Breast epithelium (tissue), 4 donors: Measurements from ENCODE around the gene CCT3. TPM values are rescaled to one million over a fixed set of nuclear protein-coding genes. Genes with fewer than 3 reads are reported as not detected.

Experiments
- DNase-seq, 2 donors: peaks; one replicate each; pipeline ENCODE4 v3.0.0-alpha.2; 2019; ENCODE audit warnings: low spot score in 2 of 2
- H3K27ac ChIP-seq, 2 donors: fragments of 200-600 bp; sonication (generic) in 1 of 2; one replicate each; pipeline ENCODE4 v1.5.1; 2016 to 2019; ENCODE audit warnings: mild to moderate bottlenecking in 1 of 2
- H3K27me3 ChIP-seq, 2 donors: fragments of 200-600 bp; sonication (generic) in 1 of 2; one replicate each; pipeline versions ENCODE4 v1.5.1 to v1.6.0; 2017 to 2019; ENCODE audit warnings: control low read depth in 1 of 2, mild to moderate bottlenecking in 1 of 2
- H3K36me3 ChIP-seq: fragments of 200-600 bp; one replicate; pipeline ENCODE4 v1.5.1; 2019
- H3K4me1 ChIP-seq, 2 donors: fragments of 200-600 bp; sonication (generic); one replicate each; pipeline ENCODE4 v1.5.1; 2016 to 2019; ENCODE audit warnings: control low read depth in 1 of 2
- H3K4me3 ChIP-seq, 3 donors: fragments of 200-600 bp; sonication (generic); 1 replicate in 2 of 3; 2 replicates in 1 of 3; pipeline ENCODE4 v1.5.1; 2016 to 2019; ENCODE audit warnings: mild to moderate bottlenecking in 3 of 3, moderate library complexity in 2 of 3
- H3K9me3 ChIP-seq, 2 donors: fragments of 200-600 bp; sonication (generic) in 1 of 2; one replicate each; pipeline ENCODE4 v1.5.1; 2016 to 2019; ENCODE audit warnings: control low read depth in 1 of 2
- CTCF ChIP-seq, 3 donors: fragments of 450-650 bp; IDR thresholded peaks; one replicate each; pipeline ENCODE4 v1.5.1; 2016 to 2017; ENCODE audit warnings: antibody characterized with exemption in 3 of 3, mild to moderate bottlenecking in 3 of 3, moderate library complexity in 3 of 3
- POLR2A ChIP-seq: fragments of 450-650 bp; IDR thresholded peaks from one replicate; pipeline ENCODE4 v1.6.1; 2016; ENCODE audit warnings: antibody characterized with exemption, mild to moderate bottlenecking, moderate library complexity
- POLR2AphosphoS5 ChIP-seq, 3 donors: sonication (generic); formaldehyde crosslinking; IDR thresholded peaks; one replicate each; pipeline ENCODE4 v1.6.1; 2017; ENCODE audit warnings: antibody characterized with exemption in 3 of 3
- intact Hi-C: fragments of 100-400 bp; cut with DNase I; formaldehyde crosslinking; loops from one replicate; pipeline ENCODE4 v1.15.1; 2023; ENCODE audit warnings: low total_unique reads
- total RNA-seq, 3 donors: library from RNA; depleted of rRNA; stranded (reverse); fragments of >200 nt; gene quantifications; one replicate each; pipeline ENCODE4 v1.1.0, GENCODE V29; 2016

Gene CCT3
- total RNA-seq, 3 donors from 2014 or later, result 150 to 263 (median 262) TPM

GRCh38 chr1:156379420-156380165 lies 41.5 kb upstream of the CCT3 start:
- Histone ChIP-seq H3K36me3 (no peaks in the 10 kb centered on the region), H3K4me3 (no peak overlapping the region), H3K4me1 (no peaks in the 10 kb centered on the region), H3K9me3 (no peaks in the 10 kb centered on the region), H3K27me3 (no peaks in the 10 kb centered on the region), H3K27ac (no peak overlapping the region)
- no peak for DNase-seq
- intact Hi-C loops, result loop anchor here (10.0 kb wide), 1 partner anchor 65 kb away; no protein-coding TSS in a partner anchor
- TF ChIP-seq CTCF (IDR thresholded peaks at IDR 0.05) (no peak), POLR2A (no peak), POLR2AphosphoS5 (IDR thresholded peaks at IDR 0.05) (no peak)

- Histone ChIP-seq H3K9me3 (no peaks in the 10 kb centered on the region), H3K36me3 (no peaks in the 10 kb centered on the region), H3K4me3 (no peak overlapping the region), H3K27me3 (no peaks in the 10 kb centered on the region), H3K27ac (no peak overlapping the region), H3K4me1 (no peaks in the 10 kb centered on the region)
- intact Hi-C loops, result no loop called here
- no peak for DNase-seq
- TF ChIP-seq CTCF (IDR thresholded peaks at IDR 0.05), result no peak
- TF ChIP-seq POLR2AphosphoS5 (IDR thresholded peaks at IDR 0.05), result no peak
- TF ChIP-seq POLR2A, result no peak
Measured at GRCh38 chr1:156378557-156378956, 40.5 kb upstream of the CCT3 start.

GRCh38 chr1:156376958-156377919 lies 39.1 kb upstream of the CCT3 start:
- Histone ChIP-seq H3K27me3 (no peaks in the 10 kb centered on the region), H3K4me3 (no peak overlapping the region), H3K9me3 (no peaks in the 10 kb centered on the region), H3K4me1 (no peaks in the 10 kb centered on the region), H3K27ac (no peak overlapping the region), H3K36me3 (no peaks in the 10 kb centered on the region)
- intact Hi-C loops, result no loop called here
- TF ChIP-seq POLR2A (no peak), CTCF (IDR thresholded peaks at IDR 0.05) (no peak), POLR2AphosphoS5 (IDR thresholded peaks at IDR 0.05) (no peak)
- DNase-seq, result no peak

- Histone ChIP-seq H3K27me3 (no peaks in the 10 kb centered on the region), H3K9me3 (no peaks in the 10 kb centered on the region), H3K4me1 (no peaks in the 10 kb centered on the region), H3K36me3 (no peaks in the 10 kb centered on the region), H3K27ac (no peak overlapping the region), H3K4me3 (no peak overlapping the region)
- TF ChIP-seq POLR2AphosphoS5 (IDR thresholded peaks at IDR 0.05) (no peak), POLR2A (no peak), CTCF (IDR thresholded peaks at IDR 0.05) (no peak)
- intact Hi-C loops, result no loop called here
- no peak for DNase-seq
Measured at GRCh38 chr1:156376146-156376545, 38.1 kb upstream of the CCT3 start.

- intact Hi-C loops, result no loop called here
- Histone ChIP-seq H3K36me3 (no peaks in the 10 kb centered on the region), H3K27me3 (no peaks in the 10 kb centered on the region), H3K4me3 (no peak overlapping the region), H3K27ac (no peak overlapping the region), H3K4me1 (no peaks in the 10 kb centered on the region), H3K9me3 (no peaks in the 10 kb centered on the region)
- no peak for TF ChIP-seq POLR2A
- TF ChIP-seq CTCF (IDR thresholded peaks at IDR 0.05), result no peak
- no peak for TF ChIP-seq POLR2AphosphoS5 (IDR thresholded peaks at IDR 0.05)
- DNase-seq, result no peak
Measured at GRCh38 chr1:156373546-156373945, 35.5 kb upstream of the CCT3 start.
